NCI-H2029 treated with DMSO at 0.1 percent for 48 hours (cell line): Measurements from ENCODE around the gene ESRRB.

ENCODE experiments used
- DNase-seq: peaks from one replicate; lab custom pipeline; 2025; lab: John Stamatoyannopoulos, UW

ESRRB gene

DNA sequence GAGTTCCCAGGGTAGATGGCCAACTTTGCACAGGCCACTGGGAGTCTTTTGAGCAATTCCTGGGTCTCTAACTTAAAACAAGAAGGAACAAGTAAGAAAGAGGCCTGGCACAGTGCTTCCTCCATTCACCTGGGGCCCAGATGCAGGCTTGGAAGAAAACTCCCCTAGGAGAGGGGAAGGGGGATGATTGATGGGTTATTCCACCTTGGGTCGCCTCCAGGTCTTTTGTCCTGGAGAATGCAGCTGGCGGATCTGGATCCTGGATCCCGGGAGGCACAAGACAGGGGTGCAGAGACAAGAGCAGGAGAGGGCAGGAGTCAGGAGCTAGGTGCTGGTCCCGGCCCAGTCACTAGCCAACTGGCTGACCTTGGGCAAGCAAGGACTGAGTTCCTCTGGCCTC, 74.5 kb downstream of the ESRRB start:
- no peak for DNase-seq

DNA sequence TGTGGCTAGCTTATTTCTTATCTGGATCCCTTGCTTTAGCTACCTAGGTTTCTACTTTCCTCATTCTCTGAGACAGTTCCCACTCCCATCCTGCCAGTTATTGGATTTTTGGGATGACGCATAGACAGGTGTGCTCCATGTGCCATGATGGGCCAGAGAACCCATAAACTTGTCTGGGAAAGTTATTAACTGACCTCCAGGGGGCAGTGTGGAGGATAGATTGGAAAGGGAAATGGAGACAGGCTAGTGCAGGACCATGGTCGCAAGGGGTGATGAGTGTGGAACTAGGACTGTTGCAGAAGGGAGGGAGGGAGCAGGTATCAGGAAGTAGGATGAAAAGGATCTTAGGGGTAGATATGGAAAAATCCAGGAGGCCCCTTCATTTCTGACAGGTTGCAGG, 80.3 kb downstream of the ESRRB start:
- no peak for DNase-seq

DNA sequence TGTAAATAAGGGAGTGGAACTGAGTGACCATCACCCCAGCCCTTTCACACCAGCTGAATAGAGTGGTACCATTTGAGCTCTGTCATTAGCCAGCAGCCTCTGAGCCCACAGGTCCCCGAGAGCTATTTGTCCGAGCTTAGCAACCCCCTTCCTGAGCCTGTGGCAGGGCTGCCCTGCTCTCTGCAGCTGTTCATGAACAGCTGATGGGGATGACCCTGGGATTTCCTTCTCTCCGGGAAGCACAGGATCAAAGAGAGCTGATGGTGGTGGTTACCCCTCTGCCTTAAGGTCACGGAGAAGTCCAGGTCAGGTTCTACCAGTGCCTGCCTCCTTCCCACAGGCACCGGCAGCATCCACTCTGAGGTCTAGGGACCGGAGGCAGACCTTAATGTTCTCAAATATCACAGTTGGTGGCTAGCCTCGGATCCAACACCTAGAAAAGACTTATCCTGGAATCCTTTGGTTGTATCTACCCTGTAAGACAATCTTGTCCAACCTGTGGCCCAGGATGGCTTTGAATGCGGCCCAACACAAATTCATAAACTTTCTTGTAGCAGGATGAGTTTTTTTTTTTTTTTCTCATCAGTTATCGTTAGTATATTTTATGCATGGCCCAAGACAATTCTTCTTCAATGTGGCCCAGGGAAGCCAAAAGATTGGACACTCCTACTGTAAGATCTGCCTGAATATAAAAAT, 81.1 kb downstream of the ESRRB start:
- no peak for DNase-seq

DNA sequence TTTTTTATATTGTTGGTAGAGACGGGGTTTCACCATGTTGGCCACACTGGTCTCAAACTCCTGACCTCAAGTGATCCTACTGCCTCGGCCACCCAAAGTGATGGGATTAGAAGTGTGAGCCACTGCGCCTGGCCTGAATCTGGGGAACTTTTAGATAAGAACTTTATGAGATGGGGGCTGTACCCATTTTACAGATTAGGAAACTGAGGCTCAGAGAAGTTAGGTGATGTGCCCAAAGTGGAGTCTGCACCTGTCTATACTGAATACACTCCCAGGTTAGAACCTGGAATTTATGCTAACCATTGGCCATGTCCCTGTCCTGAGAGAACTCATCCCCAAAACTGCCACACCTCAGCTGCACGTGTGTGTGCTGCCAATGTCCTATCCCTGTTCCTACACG, 81.9 kb downstream of the ESRRB start:
- no peak for DNase-seq

DNA sequence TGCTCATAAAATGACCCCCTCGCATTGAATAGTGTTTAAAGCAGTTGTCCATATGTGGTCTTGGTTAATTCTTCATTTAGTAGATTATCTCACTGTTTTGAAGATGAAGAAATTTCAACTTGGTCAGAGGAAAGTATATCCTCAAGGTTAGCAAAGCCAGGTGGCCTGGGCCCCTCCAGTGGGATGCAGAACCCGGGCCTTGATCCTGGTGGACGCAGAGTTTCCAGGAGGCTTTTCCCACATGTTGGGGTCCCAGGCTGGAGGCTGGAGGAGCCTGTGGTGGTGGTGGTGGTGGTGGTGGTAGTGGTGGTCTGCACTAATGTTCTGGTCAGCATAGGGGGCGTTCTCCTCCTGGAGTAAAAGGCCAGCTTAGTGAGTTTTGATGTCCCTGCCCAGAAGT, 85.9 kb downstream of the ESRRB start:
- no peak for DNase-seq

DNA sequence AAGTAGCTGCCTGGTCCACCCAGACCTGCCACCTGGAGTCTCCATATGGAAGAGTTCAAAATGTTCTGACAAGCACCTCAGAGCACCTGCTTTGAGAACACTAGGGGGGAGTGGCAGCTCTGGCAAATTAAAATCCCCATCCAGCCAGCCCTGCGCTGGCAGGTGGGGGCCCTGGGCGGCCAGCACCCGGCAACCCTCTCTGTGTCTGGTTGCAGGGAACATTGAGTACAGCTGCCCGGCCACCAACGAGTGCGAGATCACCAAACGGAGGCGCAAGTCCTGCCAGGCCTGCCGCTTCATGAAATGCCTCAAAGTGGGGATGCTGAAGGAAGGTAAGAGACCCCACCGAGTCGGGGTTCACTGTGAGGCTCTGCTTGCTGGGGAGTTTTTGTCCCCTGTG, 86.4 kb downstream of the ESRRB start:
- DNase-seq = no peak

DNA sequence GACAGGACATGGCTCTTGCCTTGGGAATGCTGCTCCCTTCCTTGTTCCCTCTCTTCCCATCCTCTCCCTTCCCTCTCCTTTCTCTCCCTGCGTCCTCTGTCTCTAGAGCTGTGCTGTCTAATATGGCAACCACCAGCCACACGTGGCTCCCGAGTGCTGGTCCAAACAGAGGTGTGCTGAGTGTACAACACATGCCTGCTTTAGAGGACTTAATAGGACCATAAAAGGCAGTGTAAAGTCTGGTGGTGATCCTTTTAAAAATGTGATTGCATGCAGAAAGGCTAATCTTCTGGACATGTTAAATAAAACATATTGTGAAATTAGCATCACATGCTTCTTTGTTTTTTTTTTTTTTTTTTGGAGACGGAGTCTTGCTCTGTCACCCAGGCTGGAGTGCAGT, 87.2 kb downstream of the ESRRB start:
- no peak for DNase-seq

DNA sequence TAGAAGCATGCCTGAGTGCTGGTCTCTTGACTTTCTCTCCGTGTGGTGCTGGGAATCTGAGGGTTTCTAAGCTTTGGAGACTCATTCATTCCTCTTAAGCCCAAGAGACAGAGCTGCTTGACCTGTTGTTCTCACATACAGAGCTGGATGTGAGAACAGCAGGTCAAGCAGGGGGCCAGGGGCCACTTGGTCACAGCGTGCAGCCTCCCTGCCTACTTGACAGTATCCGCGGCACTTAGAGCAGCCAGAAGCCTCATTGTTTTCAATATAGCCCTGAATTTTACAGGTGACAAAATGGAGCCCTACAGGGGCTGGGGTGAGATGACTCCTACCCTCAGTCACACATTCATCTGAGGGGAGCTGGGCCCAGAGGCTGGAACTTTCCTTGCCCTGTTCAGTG, 88.9 kb downstream of the ESRRB start:
- no peak for DNase-seq

DNA sequence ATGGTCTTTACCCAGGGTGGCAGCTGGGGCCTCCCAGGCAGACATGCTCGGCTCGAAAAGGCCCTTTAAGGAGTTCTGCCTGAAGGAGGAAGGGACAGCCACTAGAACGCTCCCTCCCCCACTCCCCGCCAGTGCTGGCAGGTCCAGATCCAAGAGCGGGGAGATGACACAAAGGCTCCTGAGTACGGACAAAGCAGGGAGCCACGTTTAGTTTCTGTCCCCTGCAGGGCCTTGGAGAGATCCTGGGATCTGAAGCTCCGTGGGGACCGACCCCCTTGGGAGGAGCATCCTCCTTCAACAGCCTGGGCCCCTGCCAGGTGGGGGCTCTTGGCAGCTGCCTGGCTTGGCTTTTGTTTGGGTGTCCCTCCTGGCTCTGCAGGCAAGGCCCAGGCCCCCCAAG, 89.7 kb downstream of the ESRRB start:
- no peak for DNase-seq

DNA sequence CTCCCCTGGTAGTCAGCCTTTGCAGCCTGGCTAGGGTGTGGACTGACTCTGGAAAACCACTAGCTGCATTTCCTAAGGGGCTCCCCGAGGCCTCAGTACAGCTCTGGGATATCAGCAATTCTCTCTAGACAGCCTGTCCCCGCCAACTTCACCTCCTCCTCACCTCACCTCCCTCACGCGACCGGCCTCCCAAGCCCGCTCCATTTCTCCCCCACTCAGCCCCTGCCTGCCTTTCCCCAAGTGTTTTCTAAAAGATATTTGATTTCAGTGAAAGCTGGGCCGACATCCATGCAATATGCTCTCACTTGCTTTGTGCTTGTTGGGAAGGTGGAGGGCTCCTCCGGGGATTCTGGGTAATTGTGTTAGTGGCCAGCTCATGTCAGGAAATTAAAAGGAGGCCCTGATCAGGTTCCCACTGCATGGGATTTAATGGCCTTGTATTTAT, 91.8 kb downstream of the ESRRB start:
- DNase-seq = no peak

DNA sequence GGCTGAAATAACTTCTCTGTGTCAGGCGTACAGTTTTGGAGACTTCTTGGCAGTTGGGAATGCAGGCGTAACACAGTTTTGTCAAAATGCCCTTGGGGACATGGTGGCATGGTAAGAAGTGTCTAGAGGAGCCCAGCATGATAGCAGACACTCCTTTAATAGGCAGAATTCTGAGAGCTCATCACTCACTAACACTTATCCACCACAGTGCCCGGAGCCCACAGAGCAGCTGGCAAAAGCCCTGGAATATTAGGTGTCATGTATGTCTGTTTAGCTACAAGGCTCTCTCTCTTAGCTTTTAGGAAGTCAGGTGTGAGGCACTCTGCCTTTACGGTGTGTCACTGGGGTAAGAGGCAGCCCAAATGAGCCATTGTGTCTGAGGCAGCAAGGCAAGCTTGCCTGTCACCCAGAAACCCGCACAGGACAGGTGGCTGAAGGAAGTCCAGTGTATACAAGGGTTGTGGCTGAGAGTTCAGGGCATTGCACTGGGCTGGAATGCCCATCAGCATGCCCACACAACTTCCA, 96.3 kb downstream of the ESRRB start:
- DNase-seq = no peak

DNA sequence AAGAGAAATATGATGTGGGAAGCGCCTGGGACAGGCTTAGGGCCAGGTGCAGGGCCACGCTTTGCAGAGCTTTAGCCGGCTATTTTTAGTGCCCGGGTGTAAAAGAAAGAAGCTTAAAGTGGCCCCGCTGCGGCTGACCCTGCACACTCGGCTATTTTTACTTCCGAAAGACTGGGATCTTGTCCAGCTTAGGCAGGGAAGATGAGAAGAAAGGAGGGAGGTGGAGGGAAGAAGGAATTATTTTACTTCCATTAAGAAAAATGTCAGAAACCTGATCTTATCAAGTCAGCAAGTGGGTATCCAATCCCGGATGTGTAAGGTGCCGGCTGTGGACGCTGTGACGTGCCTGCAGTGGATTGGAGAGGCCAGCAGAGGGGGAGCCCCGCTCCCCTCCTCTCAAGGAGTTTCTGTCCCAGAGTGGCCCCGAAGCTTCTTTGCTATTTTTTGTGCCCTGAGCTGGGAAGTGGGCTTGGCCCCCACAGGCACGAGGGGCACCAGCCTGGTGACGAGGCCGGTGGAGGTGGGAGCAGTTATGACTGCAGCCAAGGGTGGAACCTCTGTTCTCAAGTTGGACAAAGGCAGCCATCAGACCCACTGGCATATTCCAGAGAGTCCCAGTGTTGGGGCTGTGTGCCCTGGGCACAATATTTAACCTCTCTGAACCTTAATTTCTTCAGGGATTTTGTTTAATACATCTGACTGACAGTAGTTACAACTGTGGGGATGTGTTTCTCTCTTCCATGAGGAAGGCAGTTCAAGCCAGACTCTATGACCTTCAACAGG, 97.7 kb downstream of the ESRRB start:
- no peak for DNase-seq

DNA sequence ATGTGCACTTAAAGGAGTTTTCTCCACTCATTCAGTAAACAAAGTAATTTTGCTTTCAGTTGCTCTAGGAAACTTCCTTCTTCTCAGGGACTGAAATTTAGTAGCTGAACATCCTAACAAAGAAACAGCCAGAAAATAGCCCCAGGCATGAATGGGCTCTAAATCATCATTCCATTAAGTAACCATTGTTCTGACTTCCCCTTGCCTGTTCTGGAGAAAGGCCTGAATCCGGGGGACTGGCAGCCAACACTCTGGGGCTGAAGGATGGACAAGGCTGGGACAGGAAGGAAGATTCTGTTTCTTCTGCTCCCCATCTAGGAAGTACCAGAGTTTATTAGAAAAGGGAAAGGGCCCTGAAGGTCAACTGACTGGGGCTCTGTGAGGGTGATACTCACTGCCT, 104.5 kb downstream of the ESRRB start:
- DNase-seq = no peak

DNA sequence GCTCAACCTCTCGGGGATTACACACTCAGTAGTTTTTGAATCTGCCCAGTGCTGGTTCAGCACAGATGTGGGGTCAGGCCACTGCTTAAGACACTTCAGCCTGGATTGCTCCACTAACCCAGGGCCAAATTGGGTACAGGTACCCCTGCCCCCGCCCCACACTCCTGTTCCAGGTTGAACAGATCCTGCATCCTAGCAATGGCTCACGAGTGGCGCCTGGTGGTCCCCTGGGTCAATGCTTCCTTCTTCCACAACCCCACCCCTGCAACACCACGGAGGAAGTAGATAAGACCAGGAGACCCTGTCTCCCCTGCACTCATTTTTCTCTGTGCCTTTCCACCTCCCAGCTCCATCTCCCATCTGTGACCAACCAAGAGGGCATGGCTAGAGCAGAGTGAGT, 108.4 kb downstream of the ESRRB start:
- no peak for DNase-seq

DNA sequence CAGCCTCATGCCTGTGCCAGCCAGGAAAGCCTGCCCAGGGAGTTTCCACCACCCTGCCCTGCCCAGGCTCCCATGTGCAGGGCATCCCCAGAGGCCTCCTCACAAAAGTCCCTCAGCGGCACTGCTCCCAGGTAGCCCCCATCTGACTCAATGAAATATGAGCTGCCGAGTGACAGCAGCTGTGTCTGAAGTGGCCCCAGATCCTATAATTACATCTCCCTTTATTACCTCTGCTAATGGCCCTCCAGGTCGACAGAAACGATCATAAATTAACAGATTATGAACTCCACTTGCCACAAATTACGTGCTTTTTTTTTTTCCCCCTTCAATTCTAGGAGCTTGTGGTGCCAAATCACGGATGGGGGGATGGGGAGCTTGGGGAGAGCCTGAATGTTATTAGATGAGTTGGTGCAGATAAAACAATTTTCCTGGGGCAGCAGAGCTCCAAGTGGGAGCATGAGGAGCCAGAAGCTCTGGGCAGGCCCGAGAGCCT, 110.4 kb downstream of the ESRRB start:
- DNase-seq = peak; percentile 24

DNA sequence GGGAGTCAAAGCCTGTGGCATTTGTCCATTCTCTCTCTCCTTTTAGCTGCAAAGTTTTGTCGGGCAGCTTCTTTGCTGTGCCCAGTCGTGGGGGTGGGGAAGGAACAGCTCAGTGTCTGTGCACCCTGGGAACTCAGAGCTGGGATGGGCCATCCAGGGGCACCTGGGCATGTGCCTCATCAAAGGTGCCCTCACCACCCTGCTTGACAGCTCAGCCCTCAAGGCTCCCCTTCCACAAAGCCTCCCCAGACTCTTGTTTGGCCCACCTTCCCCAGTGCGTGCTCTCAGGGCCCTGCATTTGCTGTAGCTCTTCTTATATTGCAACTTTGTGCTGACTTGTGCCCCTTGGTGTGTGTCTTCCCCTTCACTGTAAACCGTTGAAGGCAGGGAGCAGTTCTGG, 112.6 kb downstream of the ESRRB start:
- DNase-seq = no peak

DNA sequence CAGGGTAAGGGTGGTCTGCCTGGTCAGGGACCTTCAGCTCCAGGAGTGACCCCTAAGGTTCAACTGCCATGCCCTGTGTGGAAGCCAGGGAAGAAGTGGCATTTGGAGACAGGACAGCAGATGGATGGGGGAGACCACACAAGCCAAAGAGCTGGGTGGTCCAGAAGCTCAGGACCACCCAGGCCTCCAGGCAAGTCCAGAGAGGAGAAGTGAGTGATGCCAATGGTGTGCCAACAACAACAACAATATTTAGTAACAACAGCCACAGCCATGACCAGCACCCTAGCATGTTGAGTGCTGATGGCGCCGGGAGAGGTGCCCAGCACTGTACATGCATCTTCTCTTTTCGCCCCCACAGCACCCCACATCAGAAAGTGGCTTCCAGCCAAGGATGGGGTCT, 113.7 kb downstream of the ESRRB start:
- no peak for DNase-seq

DNA sequence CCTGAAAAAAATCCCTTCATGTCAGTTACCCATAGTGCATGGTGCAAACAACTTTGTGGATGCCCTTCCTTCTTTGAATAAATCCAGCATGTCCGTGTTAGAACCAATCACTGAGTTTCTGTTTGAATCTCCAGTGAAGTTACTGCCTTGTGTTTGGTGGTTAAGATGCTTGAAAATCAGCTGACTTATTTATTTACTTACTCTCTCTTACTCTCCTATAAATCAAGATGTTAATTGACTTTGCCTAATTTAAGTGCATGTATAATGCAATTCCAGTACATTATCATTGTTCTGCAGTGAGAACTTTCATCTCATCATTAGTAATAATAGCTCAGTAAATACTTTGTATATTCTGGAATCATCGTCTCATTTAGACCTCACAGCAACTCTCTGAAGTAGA, 114.2 kb downstream of the ESRRB start:
- no peak for DNase-seq

DNA sequence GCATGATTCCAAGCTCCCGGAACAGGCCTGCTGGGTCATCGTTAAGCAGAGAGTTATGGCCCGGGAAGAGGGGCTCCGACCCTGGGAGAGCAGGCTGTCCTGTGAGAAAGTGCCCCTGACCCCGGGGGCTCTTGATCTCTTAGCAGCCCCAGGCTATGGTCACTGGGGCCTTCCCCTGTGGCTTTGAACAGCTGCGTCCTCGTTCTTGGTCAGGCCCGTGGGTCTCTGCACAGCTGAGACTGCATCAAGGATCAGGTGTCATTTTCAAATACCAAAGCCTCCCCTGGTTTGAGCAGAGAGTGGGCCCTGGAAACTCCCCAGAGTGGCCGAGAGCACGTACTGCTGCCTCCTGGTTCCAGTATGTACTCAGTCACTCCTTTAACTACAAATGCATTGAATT, 114.8 kb downstream of the ESRRB start:
- DNase-seq = no peak

DNA sequence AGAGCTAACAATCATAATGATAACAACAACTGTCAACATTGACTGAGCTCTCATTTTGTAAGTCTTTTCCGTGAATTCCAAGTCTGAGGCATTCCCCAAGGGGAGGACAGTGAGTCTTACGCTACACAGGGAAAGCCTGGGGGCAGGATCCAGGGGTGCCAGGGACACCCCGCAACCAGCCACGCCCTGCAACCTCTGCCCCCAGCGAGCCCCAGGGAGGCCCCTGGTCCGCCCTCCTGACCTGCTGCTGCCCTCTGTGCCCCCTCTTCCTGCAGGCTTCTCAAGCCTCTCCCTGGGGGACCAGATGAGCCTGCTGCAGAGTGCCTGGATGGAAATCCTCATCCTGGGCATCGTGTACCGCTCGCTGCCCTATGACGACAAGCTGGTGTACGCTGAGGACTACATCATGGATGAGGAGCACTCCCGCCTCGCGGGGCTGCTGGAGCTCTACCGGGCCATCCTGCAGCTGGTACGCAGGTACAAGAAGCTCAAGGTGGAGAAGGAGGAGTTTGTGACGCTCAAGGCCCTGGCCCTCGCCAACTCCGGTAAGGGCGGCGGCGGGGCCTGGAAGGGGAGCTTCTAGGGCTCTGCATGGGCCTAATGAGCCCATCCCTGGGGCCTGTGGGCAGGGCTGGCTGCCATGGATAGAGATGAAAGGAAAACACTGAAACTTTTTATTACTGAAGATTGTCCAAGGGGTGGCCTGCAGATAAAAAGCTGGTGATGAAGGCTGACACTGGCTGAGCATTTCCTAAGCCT, 115.4 kb downstream of the ESRRB start:
- DNase-seq = no peak

DNA sequence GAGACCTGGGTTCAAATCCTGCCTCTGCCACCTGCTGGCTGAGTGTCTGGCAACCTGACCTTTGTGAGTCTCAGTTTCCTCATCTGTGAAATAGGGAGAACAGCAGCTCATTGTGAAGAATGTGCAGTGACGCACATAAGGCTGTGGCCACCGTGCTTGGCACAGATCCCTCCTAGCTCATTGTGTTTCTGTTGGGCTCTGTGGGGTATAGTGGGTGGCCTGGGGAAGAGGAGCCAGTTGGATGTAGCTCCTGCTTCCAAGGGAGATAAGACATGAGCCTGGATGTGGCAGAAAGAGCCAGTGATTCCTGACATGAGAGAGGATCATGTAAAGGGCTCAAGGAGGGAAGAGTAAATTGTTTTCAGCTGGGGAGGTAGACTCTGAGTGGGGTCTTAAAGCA, 120.0 kb downstream of the ESRRB start:
- DNase-seq = no peak

DNA sequence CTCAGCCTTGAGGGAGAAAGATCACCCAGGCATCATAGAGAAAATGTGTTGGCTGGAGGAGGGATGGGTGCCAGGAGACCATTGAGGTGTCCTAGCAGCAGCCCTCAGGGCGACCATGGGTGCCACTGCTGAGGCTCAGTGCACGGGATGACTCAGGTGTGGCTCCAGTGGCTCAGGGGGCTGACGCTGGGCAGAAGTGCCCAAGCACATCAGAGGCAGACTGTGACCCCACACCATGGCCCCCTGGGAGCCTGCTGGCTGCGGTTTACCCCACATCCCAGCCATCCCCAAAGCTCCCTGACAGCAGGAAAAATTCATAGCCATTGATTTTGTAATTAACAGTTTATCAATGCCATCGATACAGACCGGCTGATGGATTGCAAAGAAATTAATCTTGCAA, 120.7 kb downstream of the ESRRB start:
- DNase-seq = no peak
